NCI-H2196 treated with DMSO at 0.1 percent for 48 hours (cell line): ENCODE measurements around the gene ADAMTS10.
A peak's percentile ranks its signal among the peaks of the same experiment; 100 is the strongest.
"Not testable (repeated sequence)": the region's sequence is repeated elsewhere in the genome, so short reads cannot be mapped to it uniquely, and the experiment has no call there.

ENCODE experiments used
- DNase-seq: peaks from one replicate; lab custom pipeline; 2025; ENCODE audit not compliant: unreplicated experiment; lab: John Stamatoyannopoulos, UW

ADAMTS10 gene

DNA sequence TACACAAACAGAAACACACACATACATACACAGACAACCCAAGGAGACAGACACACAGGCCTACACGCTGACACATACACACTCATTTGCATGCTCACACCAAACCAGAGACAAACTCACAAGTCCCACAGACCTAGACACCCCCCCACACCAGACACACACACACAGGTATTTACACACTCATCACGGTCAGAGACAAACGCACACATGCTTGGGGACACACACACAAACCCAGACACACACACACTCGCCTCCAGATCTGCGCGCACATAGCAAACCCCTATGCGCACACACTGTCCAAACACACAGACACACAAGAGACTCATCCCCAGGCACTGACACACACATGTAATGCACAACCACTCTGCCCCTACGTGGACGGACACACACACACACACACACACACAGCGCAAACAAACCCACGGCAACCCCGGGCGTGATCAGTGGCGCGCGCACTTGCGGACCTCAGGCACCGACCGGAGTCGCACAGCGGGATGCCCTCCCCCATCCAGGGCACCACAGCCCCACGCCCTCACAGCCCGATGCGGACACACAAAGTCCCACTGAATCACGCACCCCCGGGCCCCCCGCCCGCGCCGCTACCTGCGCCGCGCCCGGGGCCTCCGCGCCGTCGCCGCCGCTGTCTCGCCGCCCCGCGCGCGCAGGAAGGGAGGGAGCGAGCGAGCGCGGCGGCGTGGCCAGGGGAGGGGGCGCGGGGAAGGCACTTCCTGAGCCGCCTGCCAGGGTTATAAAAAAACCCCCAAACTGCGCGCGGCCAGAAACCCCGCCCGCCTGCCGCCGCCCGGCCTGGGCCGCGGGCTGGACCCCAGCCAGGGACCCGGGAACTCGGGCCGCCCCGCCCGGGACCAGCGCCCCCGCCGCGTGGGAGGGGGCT lies at the start of gene ADAMTS10:
Gene ADAMTS10 (minus strand): TSS at position 675 of the 895 bp plus-strand sequence. CDS start 5,005 bp downstream, outside the sequence.
- DNase-seq: no peak

GRCh38 chr19:8659905-8660304 lies 49.4 kb upstream of the ADAMTS10 start:
- no peak for DNase-seq

- no peak for DNase-seq
Measured at GRCh38 chr19:8657869-8658268, 47.4 kb upstream of the ADAMTS10 start.

GRCh38 chr19:8655340-8655709 lies 44.8 kb upstream of the ADAMTS10 start:
- no peak for DNase-seq

- peak; percentile 9 for DNase-seq
Measured at GRCh38 chr19:8654591-8655339, 44.2 kb upstream of the ADAMTS10 start.

DNA sequence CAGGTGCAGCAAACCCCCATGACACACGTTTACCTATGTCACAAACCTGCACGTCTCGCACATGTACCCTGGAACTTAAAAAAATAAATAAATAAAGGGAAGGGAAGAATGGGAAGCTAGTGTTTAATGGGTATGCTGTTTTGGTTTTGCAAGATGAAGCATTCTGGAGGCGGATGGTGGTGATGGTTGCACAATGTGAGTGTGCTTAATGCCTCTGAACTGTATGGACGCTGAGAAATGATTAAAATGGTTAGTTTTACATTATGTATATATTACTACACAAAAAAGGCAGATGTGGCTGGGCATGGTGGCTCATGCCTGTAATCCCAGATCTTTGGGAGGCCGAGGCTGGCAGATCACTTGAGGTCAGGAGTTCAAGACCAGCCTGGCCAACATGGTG lies 37.7 kb upstream of the ADAMTS10 start:
- DNase-seq: no peak

DNA sequence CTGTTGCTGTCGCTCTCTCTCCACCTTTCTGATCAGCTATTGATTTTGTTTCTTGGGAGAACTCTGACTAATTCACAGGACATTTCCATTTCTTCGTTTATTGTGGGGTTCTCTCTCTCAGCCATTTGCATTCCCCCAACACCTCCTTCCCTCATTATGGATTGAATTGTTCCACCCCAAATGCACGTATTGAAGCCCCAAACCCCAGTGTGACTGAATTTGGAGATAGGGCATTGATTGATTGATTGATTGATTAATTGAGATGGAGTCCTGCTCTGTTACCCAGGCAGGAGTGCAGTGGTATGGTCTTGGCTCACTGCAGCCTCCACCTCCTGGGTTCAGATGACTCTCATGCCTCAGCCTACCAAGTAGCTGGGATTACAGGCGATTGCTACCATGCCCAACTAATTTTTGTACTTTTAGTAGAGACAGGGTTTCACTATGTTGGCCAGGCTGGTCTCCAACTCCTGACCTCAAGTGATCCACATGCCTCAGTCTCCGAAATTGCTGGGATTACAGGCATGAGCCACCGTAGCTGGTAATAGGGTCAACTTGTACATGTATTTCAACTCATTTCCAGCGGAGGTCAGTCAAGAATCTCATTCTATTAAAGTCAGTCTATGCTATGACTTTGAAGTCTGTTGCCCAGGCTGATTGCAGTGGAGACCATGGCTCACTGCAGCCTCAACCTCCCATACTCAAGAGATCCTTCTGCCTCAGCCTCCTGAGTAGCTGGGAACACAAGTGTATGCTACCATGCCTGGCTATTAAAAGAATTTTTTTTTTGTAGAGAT lies 33.5 kb upstream of the ADAMTS10 start:
- DNase-seq: no peak

GRCh38 chr19:8642561-8642960 lies 32.0 kb upstream of the ADAMTS10 start:
- no peak for DNase-seq

- DNase-seq: no peak
Measured at GRCh38 chr19:8641908-8642547, 31.5 kb upstream of the ADAMTS10 start.

GRCh38 chr19:8641221-8641907 lies 30.8 kb upstream of the ADAMTS10 start:
- DNase-seq: no peak

GRCh38 chr19:8640402-8641004 lies 30.0 kb upstream of the ADAMTS10 start:
- DNase-seq: no peak

- DNase-seq: no peak
Measured at GRCh38 chr19:8639821-8640401, 29.4 kb upstream of the ADAMTS10 start.

GRCh38 chr19:8638078-8638619 lies 27.6 kb upstream of the ADAMTS10 start:
- no peak for DNase-seq

DNA sequence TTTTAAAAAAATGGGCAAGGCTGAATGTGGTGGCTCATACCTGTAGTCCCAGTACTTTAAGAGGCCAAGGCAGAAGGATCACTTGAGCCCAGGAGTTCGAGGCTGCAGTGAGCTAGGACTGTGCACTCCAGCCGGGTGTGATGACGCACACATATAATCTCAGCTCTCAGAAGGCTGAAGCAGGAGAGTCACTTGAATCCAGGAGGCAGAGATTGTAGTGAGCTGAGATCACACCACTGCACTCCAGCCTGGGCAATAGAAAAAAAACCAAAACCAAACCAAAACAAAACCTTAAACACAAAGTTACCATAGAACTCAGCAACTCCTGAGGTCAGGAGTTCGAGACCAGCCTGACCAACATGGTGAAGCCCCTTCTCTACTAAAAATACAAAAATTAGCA lies 26.6 kb upstream of the ADAMTS10 start:
- DNase-seq: not testable (repeated sequence)

DNA sequence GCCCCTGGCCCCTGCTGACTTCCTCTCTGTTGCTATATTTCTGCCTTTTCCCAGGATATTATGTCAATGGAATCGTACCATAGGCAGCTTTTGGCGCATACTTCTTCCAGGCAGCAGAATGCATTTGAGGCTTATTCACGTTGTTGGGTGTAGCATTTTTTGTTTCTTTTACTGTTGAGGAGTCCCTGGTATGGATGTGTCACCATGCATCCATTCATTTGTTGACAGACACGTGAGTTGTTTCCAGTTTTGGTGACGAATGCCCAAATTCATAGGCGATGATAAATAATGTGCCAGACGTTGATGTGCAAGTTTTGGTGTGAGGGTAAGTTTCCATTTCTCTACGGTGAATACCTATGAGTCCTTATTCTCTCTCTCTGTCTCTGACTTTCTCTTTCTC lies 24.9 kb upstream of the ADAMTS10 start:
- DNase-seq: no peak

DNA sequence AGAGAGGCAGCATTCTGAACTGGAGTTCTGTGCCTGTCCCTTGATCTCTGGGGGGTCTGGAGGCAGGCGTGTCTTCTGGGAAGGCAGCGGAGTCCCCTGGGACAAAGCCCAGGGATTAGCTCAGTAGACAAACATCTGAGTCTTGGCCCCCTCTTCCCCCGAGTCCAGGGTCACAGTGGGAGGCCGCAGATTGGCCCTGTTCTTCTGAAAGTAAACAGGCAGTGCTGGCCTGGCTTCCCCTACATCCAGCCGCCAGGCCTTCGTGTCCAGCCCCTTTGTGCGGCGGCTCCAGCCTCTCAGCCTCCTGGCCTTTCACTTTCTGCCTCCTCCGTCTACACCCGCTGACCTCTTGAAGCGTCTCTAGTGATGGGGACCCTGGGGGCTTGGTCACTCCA lies 20.9 kb upstream of the ADAMTS10 start:
- DNase-seq: no peak

DNA sequence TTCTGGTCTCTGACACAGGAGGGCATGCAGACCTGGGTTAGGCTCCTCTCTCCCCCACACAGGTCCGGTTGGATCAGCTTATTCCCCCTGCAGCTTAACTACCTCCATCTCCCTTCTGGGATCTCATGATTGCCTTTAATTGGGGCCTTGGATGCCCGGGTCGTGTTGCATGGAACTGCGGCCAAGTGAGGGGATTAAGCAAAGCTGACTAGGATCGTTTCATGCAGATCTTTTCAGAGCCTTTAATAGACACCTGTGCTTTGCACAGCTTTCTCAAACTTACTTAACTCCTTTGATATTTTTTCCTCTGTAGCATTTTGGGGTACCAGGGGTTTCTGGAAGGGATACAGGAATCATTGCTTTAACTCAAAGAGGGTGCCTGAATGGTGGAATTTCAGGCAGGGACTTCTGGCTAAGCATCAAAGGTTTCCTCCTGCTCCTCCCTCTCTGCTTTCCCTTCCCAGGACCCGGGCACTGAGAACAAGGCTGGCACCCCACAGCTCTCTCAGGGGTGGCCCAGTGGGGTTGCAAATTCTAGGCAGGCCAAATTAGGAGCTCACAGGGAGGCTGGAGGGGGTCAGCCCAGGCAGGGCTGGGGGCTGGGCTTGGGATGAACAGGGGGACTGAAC lies 20.4 kb upstream of the ADAMTS10 start:
- DNase-seq: no peak

GRCh38 chr19:8629996-8630683 lies 19.6 kb upstream of the ADAMTS10 start, which contains the start of gene NFILZ:
Gene NFILZ (plus strand): TSS chr19:8630633. CDS start chr19:8676766, 46,133 bp downstream.
- DNase-seq: no peak
